ENCODE results near the gene DUSP9. TPM values are rescaled to one million over a fixed set of nuclear protein-coding genes. Genes with fewer than 3 reads are reported as not detected.
"Not testable (repeated sequence)": the region's sequence is repeated elsewhere in the genome, so short reads cannot be mapped to it uniquely, and the experiment has no call there.

DUSP9 gene
- total RNA-seq, 1 experiment from 2014 or later, result 10.7 TPM

DNA sequence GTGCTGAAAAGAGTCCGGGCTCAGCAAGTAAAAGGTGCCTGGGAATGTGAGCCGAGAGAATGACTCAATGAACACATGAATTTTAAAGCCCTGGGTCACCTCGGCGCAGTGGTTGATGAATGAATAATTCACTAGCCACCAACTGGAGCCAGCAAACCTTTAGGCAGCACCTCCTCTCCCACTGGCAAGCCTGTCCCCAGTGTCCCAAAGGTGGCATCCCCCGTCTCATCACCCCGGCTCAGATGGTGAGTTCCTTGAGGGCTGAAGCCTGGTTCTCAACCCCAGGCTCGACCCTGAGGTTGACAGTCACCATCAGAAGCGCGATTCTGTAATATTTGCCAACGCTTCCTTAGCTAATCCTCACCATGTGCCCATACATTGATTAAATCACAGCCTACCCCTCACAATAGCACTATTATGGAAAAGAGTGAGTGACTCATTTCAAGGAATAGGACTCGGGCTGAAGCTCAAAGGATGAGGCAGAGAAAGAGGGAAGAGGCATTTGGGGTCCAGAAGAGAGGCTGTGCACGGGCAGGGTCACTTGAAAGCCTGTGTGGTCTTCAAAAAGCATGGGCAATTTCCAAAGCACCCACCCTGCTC lies 45.4 kb upstream of the DUSP9 start:
- H3K36me3 ChIP-seq (ENCODE audit: low read depth, low read length), result no peaks in the 10 kb centered on the region
- H3K4me3 ChIP-seq (ENCODE audit: low read length), result no peak overlapping the region
- peaks cover 17% of the 10 kb centered on the region for H4K20me1 ChIP-seq (ENCODE audit: low read length)
- TF ChIP-seq, protein P1, sequence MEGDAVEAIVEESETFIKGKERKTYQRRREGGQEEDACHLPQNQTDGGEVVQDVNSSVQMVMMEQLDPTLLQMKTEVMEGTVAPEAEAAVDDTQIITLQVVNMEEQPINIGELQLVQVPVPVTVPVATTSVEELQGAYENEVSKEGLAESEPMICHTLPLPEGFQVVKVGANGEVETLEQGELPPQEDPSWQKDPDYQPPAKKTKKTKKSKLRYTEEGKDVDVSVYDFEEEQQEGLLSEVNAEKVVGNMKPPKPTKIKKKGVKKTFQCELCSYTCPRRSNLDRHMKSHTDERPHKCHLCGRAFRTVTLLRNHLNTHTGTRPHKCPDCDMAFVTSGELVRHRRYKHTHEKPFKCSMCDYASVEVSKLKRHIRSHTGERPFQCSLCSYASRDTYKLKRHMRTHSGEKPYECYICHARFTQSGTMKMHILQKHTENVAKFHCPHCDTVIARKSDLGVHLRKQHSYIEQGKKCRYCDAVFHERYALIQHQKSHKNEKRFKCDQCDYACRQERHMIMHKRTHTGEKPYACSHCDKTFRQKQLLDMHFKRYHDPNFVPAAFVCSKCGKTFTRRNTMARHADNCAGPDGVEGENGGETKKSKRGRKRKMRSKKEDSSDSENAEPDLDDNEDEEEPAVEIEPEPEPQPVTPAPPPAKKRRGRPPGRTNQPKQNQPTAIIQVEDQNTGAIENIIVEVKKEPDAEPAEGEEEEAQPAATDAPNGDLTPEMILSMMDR (conservative IDR thresholded peaks at IDR 0.05; ENCODE audit: low read depth, low read length), result no peak
- TF ChIP-seq EZH2 (IDR thresholded peaks at IDR 0.05; ENCODE audit: low read length, unreplicated experiment), result no peak
- no peak for TF ChIP-seq EZH2phosphoT487 (IDR thresholded peaks at IDR 0.05; ENCODE audit: borderline replicate concordance, low read length)
- intact Hi-C loops (cut with micrococcal nuclease), result no loop called here
- CTCF ChIA-PET, result no interaction called here
- H2AFZ ChIP-seq (ENCODE audit: low read length), result no peak overlapping the region
- no peak overlapping the region for H3K27ac ChIP-seq (ENCODE audit: low read length)
- DNase-seq (no peak), ATAC-seq (no peak)
- no peak overlapping the region for H3K9ac ChIP-seq (ENCODE audit: low read length)
- H3K27me3 ChIP-seq (ENCODE audit: low read length), result no peaks in the 10 kb centered on the region
- H3K9me3 ChIP-seq (ENCODE audit: low read length), result no peaks in the 10 kb centered on the region
- no peaks in the 10 kb centered on the region for H3K9me2 ChIP-seq (replicated peaks; ENCODE audit: low read length)
- no peaks in the 10 kb centered on the region for H3F3A ChIP-seq (ENCODE audit: low read length, unreplicated experiment)
- POLR2A ChIA-PET (ENCODE audit: unreplicated experiment), result no interaction called here
- no peak overlapping the region for H3K4me2 ChIP-seq (ENCODE audit: low read length)
- peaks cover 6% of the 10 kb centered on the region; the same call in 1 of the 2 replicates for H3K4me1 ChIP-seq (ENCODE audit: insufficient read depth, low read length)
- peaks cover 22% of the 10 kb centered on the region for H3K79me2 ChIP-seq (ENCODE audit: low read length)
- no TSS peak for BruUV-seq (replicated peaks)

DNA sequence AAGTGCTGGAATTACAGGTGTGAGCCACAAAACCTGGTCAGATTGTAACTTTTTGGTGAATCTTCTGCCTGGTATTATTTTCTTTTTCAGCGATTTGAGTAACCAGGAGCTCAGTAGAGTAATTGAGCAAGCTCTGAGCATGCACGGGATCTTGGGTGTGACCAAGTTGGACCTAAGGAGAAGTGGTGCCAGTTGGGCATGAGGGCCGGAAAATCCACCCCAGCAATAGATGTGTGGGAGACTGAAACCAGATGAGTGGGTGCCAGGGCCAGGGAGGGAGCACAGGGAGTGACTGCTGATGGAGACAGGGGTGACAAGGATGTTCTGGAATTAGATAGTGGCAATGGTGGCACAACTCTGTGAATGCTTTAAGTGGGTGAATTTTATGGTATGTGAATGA lies 44.4 kb upstream of the DUSP9 start:
- Histone ChIP-seq H3K27ac (ENCODE audit: low read length) (no peak overlapping the region), H3K36me3 (ENCODE audit: low read depth, low read length) (no peaks in the 10 kb centered on the region), H3K4me2 (ENCODE audit: low read length) (no peak overlapping the region), H3K4me1 (ENCODE audit: insufficient read depth, low read length) (peaks cover 5% of the 10 kb centered on the region; the same call in 1 of the 2 replicates), H3K9ac (ENCODE audit: low read length) (no peak overlapping the region), H3K9me2 (replicated peaks; ENCODE audit: low read length) (no peaks in the 10 kb centered on the region), H3K4me3 (ENCODE audit: low read length) (no peak overlapping the region), H3F3A (ENCODE audit: low read length, unreplicated experiment) (no peaks in the 10 kb centered on the region), H3K79me2 (ENCODE audit: low read length) (peaks cover 12% of the 10 kb centered on the region), H4K20me1 (ENCODE audit: low read length) (peaks cover 8% of the 10 kb centered on the region), H3K9me3 (ENCODE audit: low read length) (no peaks in the 10 kb centered on the region), H2AFZ (ENCODE audit: low read length) (no peak overlapping the region), H3K27me3 (ENCODE audit: low read length) (no peaks in the 10 kb centered on the region)
- ChIA-PET POLR2A (ENCODE audit: unreplicated experiment) (no interaction called here), CTCF (no interaction called here)
- intact Hi-C loops (cut with micrococcal nuclease), result no loop called here
- no TSS peak for BruUV-seq (replicated peaks)
- ATAC-seq (no peak), DNase-seq (no peak)
- no peak for TF ChIP-seq EZH2 (IDR thresholded peaks at IDR 0.05; ENCODE audit: low read length, unreplicated experiment)
- TF ChIP-seq, protein P1 (conservative IDR thresholded peaks at IDR 0.05; ENCODE audit: low read depth, low read length), result no peak
- TF ChIP-seq EZH2phosphoT487 (IDR thresholded peaks at IDR 0.05; ENCODE audit: borderline replicate concordance, low read length), result no peak

DNA sequence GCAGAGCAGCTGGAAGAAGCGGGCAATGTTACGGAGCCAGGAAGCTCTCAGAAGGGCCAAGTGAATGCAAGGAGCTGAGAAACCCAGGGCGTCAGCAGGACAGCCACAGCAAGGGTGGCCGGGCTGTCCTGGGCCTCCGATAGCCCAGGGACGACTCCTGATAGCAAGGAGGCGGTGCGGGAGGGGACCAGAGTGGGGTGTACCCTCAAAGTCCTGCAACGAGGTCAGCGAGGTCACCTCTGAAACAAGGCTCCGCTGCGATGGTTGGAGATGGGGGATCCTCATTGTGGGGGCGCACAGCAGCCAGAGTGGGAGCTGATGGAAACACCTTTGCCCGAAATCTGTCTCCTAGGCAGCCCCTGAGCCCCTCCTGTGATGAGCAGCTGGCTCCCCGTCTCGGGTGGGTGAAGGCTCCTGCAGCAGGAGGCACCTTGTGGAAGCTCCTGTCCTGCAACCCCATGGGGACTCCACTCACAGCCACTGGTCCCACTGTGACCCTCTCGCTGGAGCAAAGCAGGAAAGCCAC lies 43.8 kb upstream of the DUSP9 start:
- ChIA-PET CTCF (no interaction called here), POLR2A (ENCODE audit: unreplicated experiment) (no interaction called here)

DNA sequence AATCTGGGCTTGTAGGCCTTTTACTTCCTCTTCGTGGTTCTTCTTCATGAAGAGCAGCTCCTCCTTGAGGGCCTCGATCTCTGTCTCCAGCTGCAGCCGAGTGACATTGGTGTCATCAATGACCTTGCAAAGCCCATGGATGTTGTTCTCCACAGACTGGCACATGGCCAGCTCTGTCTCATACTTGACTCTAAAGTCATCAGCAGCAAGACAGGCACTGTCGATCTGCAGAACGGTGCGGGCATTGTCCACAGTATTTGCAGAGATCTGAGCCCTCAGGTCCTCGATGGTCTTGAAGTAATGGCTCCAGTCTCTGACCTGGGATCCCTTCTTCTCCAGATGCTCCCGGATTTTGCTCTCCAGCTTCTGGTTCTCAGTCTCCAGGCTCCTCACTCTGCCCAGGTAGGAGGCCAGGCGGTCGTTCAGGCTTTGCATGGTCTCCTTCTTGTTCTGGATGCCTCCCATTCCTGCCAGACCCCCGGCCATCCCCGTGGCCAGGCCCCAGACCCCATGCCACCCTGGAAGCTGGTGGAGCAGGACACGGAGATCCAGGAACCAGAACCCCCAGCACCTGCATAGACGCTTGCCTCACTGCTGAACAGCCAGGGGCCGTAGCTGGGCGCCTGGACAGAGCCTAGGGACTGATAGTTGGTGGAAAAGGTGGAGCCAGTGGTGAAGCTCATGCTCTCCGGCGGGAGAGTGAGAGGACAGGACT lies 42.2 kb upstream of the DUSP9 start:
- H3K9me2 ChIP-seq (replicated peaks; ENCODE audit: low read length); H3F3A ChIP-seq (ENCODE audit: low read length, unreplicated experiment); H3K36me3 ChIP-seq (ENCODE audit: low read depth, low read length); intact Hi-C loops (cut with micrococcal nuclease); H3K79me2 ChIP-seq (ENCODE audit: low read length); ATAC-seq; POLR2A ChIA-PET (ENCODE audit: unreplicated experiment); H3K4me2 ChIP-seq (ENCODE audit: low read length); DNase-seq; H3K27ac ChIP-seq (ENCODE audit: low read length); CTCF ChIA-PET; H3K4me1 ChIP-seq (ENCODE audit: insufficient read depth, low read length); H3K27me3 ChIP-seq (ENCODE audit: low read length); H2AFZ ChIP-seq (ENCODE audit: low read length); H3K4me3 ChIP-seq (ENCODE audit: low read length); H3K9ac ChIP-seq (ENCODE audit: low read length); BruUV-seq (replicated peaks); H4K20me1 ChIP-seq (ENCODE audit: low read length); H3K9me3 ChIP-seq (ENCODE audit: low read length): not testable (repeated sequence)

More for the DNA sequence above, 43.8 kb upstream of the DUSP9 start:
- ATAC-seq, result no peak
- TF ChIP-seq EZH2phosphoT487 (IDR thresholded peaks at IDR 0.05; ENCODE audit: borderline replicate concordance, low read length) (no peak), EZH2 (IDR thresholded peaks at IDR 0.05; ENCODE audit: low read length, unreplicated experiment) (no peak)
- TF ChIP-seq, protein P1 (conservative IDR thresholded peaks at IDR 0.05; ENCODE audit: low read depth, low read length), result no peak
- Histone ChIP-seq H3K9me2 (replicated peaks; ENCODE audit: low read length) (no peaks in the 10 kb centered on the region), H3K79me2 (ENCODE audit: low read length) (peaks cover 6% of the 10 kb centered on the region), H3K4me3 (ENCODE audit: low read length) (no peak overlapping the region), H3K4me2 (ENCODE audit: low read length) (no peak overlapping the region), H3K9ac (ENCODE audit: low read length) (no peak overlapping the region), H3F3A (ENCODE audit: low read length, unreplicated experiment) (no peaks in the 10 kb centered on the region), H3K36me3 (ENCODE audit: low read depth, low read length) (no peaks in the 10 kb centered on the region), H3K27me3 (ENCODE audit: low read length) (no peaks in the 10 kb centered on the region), H3K9me3 (ENCODE audit: low read length) (no peaks in the 10 kb centered on the region), H3K4me1 (ENCODE audit: insufficient read depth, low read length) (no peaks in the 10 kb centered on the region; the same call in 1 of the 2 replicates), H2AFZ (ENCODE audit: low read length) (no peak overlapping the region), H4K20me1 (ENCODE audit: low read length) (0 out of 2 replicates have a peak, but pooled peaks cover 2% of the 10 kb centered on the region), H3K27ac (ENCODE audit: low read length) (no peak overlapping the region)
- BruUV-seq (replicated peaks), result no TSS peak
- intact Hi-C loops (cut with micrococcal nuclease), result no loop called here
- DNase-seq, result no peak
